Activated CD4-positive, alpha-beta memory T cell treated with anti-CD3 and anti-CD28 coated beads, Interleukin-2, amount 10 ng/mL, durations not matched to agents 7 days and 5 days (primary cell): Measurements from ENCODE around the gene ZNF860. TPM values are rescaled to one million over a fixed set of nuclear protein-coding genes. Genes with fewer than 3 reads are reported as not detected.
"Not testable (repeated sequence)": the region's sequence is repeated elsewhere in the genome, so short reads cannot be mapped to it uniquely, and the experiment has no call there.

Source experiments
- CTCF ChIA-PET: fragments of 350-600 bp; sonication (Branson Sonifier 250); formaldehyde crosslinking; loops from one replicate; lab custom pipeline; 2021; ENCODE audit warnings: antibody characterized with exemption, inconsistent platforms; lab: Charles Lee
- POLR2A ChIA-PET: fragments of 350-600 bp; sonication (Branson Sonifier 250); formaldehyde crosslinking; loops from one replicate; lab custom pipeline; 2021; ENCODE audit warnings: antibody characterized with exemption; lab: Charles Lee
- DNase-seq: peaks from one replicate; pipeline ENCODE4 v3.0.0-alpha.2; 2020
- H3K27ac Mint-ChIP-seq: one replicate; pipeline ENCODE4 v1.8.0; 2021; ENCODE audit warnings: mild to moderate bottlenecking, mixed read lengths
- H3K27me3 Mint-ChIP-seq: one replicate; pipeline ENCODE4 v1.8.0; 2021; ENCODE audit warnings: mixed read lengths
- H3K36me3 Mint-ChIP-seq: one replicate; pipeline ENCODE4 v1.8.0; 2021; ENCODE audit warnings: low read depth, mixed read lengths
- H3K4me1 Mint-ChIP-seq: one replicate; pipeline ENCODE4 v1.8.0; 2021; ENCODE audit warnings: mixed read lengths
- H3K4me3 Mint-ChIP-seq: one replicate; pipeline ENCODE4 v1.8.0; 2021; ENCODE audit warnings: mild to moderate bottlenecking, mixed read lengths
- H3K9me3 Mint-ChIP-seq: one replicate; pipeline ENCODE4 v1.8.0; 2021; ENCODE audit warnings: mixed read lengths
- total RNA-seq, 2 experiments: library from RNA; stranded (reverse); gene quantifications; one replicate each; pipeline ENCODE4 v1.2.3, GENCODE V29; 2021

ZNF860 gene
- total RNA-seq, 2 experiments from 2014 or later: 0.08 to 0.13 TPM

DNA sequence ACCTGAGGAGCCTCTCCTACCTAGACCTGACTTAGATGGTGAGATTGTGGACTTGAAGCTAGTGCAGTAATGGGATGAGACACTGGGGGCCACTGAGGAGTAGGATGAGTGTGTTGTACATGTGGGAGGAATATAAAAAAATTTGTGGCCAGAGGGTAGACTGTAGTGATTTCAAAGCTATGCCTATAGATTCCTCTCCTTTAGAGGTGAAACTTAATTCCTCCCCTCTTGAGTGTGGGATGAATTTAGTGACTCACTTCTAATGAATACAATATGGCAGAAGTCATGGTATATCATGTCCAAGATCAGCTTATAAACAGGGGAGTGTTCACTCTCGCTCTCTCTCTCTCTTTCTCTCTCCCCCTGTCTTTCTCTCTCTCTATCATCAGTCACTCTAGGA lies 6.7 kb downstream of the ZNF860 start:
- no peak for DNase-seq
- Mint-ChIP-seq H3K9me3 (peaks cover 12% of the 10 kb centered on the region), H3K4me3 (no peak overlapping the region), H3K36me3 (no peaks in the 10 kb centered on the region), H3K4me1 (no peaks in the 10 kb centered on the region), H3K27ac (no peak overlapping the region), H3K27me3 (no peaks in the 10 kb centered on the region)
- POLR2A ChIA-PET: no interaction called here
- CTCF ChIA-PET: interaction anchor here (1.0 kb wide), 1 partner anchor 9 kb away, joined by 3 read pairs; no protein-coding TSS in a partner anchor

DNA sequence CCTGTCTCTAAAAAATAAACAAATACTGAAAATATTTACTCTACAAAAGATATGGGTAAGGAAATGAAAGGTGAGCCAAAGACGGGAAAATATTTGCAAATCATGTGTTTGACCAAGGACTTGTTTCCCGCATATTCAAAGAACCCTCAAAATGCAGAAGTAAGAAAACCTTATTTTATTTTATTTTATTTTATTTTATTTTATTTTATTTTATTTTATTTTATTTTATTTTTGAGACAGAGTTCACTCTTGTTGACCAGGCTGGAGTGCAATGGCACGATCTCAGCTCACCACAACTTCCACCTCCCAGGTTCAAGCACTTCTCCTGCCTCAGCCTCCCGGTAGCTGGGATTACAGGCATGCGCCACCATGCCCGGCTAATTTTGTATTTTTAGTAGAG lies 11.4 kb downstream of the ZNF860 start:
- H3K9me3 Mint-ChIP-seq: peaks cover 17% of the 10 kb centered on the region
- POLR2A ChIA-PET, DNase-seq, H3K27me3 Mint-ChIP-seq, CTCF ChIA-PET, H3K4me3 Mint-ChIP-seq, H3K36me3 Mint-ChIP-seq, H3K4me1 Mint-ChIP-seq, H3K27ac Mint-ChIP-seq: not testable (repeated sequence)

DNA sequence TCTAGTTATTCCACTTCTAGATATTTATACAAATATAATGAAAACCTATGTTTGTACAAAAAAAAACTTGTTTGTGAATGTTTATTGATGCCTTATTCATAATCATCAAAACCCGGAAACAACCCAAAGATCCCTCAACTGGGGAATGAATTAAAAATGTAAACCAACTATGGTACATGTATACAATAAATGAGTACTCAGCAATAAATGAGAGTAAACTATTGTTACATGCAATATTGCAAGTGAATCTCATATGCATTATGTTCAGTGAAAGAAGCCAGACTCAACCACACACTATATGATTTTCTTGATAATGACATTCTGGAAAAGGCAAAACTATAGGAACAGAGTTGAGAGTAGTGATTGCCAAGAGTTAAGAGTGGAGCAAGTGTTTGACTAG lies 12.3 kb downstream of the ZNF860 start:
- Mint-ChIP-seq H3K36me3 (peaks cover 2% of the 10 kb centered on the region), H3K27ac (no peak overlapping the region), H3K4me1 (peaks cover 7% of the 10 kb centered on the region), H3K9me3 (peaks cover 17% of the 10 kb centered on the region), H3K27me3 (peaks cover 4% of the 10 kb centered on the region), H3K4me3 (no peak overlapping the region)
- ChIA-PET POLR2A (no interaction called here), CTCF (no interaction called here)
- DNase-seq: no peak

DNA sequence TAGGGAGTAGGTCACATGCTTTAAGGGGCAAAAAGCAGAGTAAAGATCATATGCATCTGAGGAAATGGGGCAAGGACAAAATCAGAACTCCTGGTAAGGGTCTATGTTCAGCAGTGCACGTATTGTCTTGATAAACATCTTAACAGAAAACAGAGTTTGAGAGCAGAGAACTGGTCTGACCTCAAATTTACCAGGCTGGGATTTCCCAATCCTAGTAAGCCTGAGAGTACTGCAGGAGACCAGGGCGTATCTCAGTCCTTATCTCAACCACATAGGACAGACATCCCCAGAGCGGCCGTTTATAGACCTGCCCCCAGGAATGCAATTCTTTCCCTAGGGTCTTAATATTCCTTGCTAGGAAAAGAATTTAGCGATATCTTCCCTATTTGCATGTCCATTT lies 13.5 kb downstream of the ZNF860 start:
- H3K4me3 Mint-ChIP-seq, POLR2A ChIA-PET, H3K27me3 Mint-ChIP-seq, H3K36me3 Mint-ChIP-seq, DNase-seq, H3K27ac Mint-ChIP-seq, CTCF ChIA-PET: not testable (repeated sequence)
- peaks cover 18% of the 10 kb centered on the region for H3K9me3 Mint-ChIP-seq
- peaks cover 12% of the 10 kb centered on the region for H3K4me1 Mint-ChIP-seq

DNA sequence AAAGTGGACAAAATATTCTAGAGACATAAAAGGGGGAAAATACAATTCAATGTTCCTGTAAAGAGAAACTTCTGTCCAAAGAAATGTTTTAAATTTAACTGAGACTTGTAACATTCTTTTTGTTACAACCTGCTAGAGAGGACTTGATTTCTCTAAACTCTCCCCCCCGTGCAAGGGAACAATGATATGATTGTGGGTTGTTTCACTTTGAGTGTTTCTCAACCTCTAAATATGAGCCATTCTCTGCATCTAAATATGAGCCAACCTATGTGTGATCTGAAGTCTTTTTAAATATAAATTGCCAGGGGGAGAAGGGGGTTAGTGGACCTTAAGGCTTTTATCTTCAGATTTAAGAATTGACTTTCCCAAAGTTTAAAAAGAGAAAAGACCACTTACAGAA lies 14.6 kb downstream of the ZNF860 start:
- CTCF ChIA-PET: no interaction called here
- peaks cover 4% of the 10 kb centered on the region for H3K36me3 Mint-ChIP-seq
- POLR2A ChIA-PET: no interaction called here
- no peak for DNase-seq
- H3K4me1 Mint-ChIP-seq: peaks cover 14% of the 10 kb centered on the region
- H3K9me3 Mint-ChIP-seq: peaks cover 18% of the 10 kb centered on the region
- H3K27me3 Mint-ChIP-seq: peaks cover 4% of the 10 kb centered on the region
- H3K4me3 Mint-ChIP-seq: no peak overlapping the region
- no peak overlapping the region for H3K27ac Mint-ChIP-seq

DNA sequence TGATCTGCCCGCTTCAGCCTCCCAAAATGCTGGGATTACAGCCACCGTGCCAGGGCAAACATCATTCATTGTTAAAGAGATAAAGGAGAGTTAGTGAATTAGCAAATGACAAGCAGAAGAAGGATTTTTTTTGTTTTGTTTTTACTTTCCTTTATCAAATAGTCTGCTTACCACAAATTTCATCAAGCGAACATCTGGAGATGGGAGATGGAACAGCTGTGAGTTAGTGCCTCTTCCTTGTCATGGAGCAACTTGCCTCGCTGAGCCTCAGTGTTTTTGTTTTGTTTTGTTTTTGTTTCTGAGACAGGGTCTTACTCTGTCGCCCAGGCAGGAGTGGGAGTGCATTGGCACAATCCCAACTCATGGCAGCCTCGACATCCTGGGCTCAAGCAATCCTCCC lies 15.9 kb downstream of the ZNF860 start:
- H3K4me3 Mint-ChIP-seq: no peak overlapping the region
- no peak overlapping the region for H3K27ac Mint-ChIP-seq
- peaks cover 6% of the 10 kb centered on the region for H3K27me3 Mint-ChIP-seq
- H3K9me3 Mint-ChIP-seq: peaks cover 13% of the 10 kb centered on the region
- POLR2A ChIA-PET: no interaction called here
- H3K36me3 Mint-ChIP-seq: peaks cover 4% of the 10 kb centered on the region
- CTCF ChIA-PET: interaction anchor here (1.1 kb wide), 1 partner anchor 9 kb away, joined by 3 read pairs; no protein-coding TSS in a partner anchor
- DNase-seq: no peak
- H3K4me1 Mint-ChIP-seq: peaks cover 14% of the 10 kb centered on the region

DNA sequence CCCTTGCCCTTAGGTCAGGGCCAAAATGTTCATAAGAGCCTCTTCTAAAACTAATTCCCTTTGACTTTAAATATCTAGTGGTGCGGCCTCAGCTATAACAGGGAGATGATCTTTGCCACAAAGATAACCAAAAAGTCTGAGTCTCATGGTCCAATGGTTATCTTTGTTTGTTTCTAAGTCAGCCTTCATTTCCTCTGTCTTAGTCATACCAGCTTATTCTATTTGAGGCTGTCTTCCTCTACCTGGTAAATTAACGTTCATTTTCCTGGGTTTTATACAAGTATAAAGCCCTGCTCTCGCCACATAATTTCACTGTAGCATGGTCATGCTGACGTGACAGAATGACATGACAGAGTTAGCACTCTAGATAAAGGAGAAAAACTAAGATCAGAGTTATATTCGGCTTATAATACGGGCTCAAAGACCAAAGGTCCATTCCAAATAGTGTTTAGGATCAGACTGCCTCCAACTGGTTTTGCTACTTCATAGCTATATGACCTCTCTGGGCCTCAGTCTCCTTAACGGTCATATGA lies 18.4 kb downstream of the ZNF860 start:
- Mint-ChIP-seq H3K9me3 (peaks cover 6% of the 10 kb centered on the region), H3K27ac (no peak overlapping the region), H3K27me3 (peaks cover 18% of the 10 kb centered on the region), H3K4me3 (no peak overlapping the region), H3K36me3 (peaks cover 2% of the 10 kb centered on the region), H3K4me1 (peaks cover 14% of the 10 kb centered on the region)
- ChIA-PET POLR2A (no interaction called here), CTCF (no interaction called here)
- DNase-seq: no peak

DNA sequence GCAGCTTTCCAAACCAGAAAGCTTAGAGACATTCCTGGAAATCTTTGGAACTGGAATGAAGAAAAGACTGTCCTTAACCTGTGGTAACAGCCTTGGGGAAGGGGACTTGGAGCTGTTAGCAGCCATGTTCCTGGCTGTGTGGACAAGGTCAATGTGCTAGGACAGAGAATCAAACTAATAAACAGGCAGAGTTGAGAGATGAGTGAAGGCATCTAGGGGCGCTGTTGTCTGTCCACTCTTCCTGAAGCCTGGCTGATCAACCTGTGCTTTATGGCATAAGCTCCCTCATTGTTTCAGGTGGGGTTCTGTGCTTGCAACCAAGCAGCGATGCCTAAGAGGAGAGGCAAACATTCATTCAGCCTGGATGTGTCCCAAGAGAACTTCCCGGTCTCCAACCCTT lies 19.3 kb downstream of the ZNF860 start:
- DNase-seq: no peak
- CTCF ChIA-PET: no interaction called here
- Mint-ChIP-seq H3K4me1 (peaks cover 11% of the 10 kb centered on the region), H3K9me3 (peaks cover 4% of the 10 kb centered on the region), H3K36me3 (peaks cover 2% of the 10 kb centered on the region), H3K4me3 (no peak overlapping the region), H3K27me3 (peaks cover 19% of the 10 kb centered on the region), H3K27ac (no peak overlapping the region)
- POLR2A ChIA-PET: no interaction called here

DNA sequence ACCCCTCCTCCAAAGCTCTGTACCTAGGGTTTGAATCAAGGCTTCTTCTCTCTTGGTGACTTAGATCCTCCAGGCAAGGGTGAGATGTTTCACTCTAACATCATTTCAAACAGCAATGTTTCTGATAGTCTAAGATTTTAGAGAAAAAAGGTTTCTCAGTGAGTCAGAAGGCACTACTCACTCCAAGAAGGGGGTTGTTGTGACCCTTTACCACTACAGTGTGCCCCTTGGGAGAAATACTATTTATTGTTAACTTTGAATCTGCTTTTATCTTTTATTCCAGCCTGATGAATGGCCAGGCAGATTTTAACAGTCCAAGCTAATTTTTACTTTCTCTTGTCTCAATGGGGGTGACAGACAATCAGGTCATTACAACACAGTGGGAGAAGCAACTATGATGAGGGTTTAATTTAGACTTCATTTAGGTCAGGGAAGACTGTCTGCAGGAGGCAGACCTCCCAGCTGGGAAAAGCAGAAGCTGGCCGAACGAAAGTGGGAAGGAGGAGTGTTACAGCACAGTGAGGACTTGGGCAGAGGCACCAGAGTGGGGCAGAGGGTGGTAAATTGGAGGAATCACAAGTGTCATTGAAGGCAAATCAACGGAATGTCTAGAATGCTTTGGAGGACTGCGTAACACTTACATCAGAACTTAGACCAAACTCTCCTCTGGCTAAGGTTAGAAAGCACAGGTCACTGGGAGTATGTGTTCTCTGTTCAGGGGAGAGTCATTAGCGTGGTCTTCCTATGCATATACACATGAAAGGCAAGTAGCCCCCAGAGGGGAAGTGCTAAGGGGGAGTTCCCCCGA lies 21.2 kb downstream of the ZNF860 start:
- Mint-ChIP-seq H3K36me3 (peaks cover 2% of the 10 kb centered on the region), H3K27ac (no peak overlapping the region), H3K4me1 (peaks cover 7% of the 10 kb centered on the region), H3K27me3 (peaks cover 21% of the 10 kb centered on the region), H3K9me3 (peaks cover 2% of the 10 kb centered on the region), H3K4me3 (no peak overlapping the region)
- no peak for DNase-seq
- ChIA-PET CTCF (no interaction called here), POLR2A (no interaction called here)

DNA sequence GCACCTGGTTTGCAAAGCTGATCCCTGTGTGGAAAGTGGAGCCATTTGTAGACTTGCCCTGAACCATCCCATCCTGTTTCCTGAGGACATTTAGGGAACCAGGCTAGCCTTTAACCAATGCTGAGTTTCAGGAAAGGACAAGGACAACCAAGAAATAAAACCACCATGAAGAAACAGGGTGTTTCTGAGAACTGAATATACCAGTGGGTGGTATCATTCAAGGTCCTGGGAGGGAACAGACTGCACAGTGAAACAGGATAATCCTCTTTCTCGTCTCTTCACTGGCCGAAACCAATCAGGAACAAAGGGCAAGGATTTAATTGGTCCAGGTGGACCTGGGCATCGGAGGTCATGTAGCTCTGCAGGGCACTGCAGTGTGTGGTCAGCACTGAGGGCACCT lies 21.8 kb downstream of the ZNF860 start:
- H3K4me1 Mint-ChIP-seq: peaks cover 7% of the 10 kb centered on the region
- POLR2A ChIA-PET: no interaction called here
- H3K4me3 Mint-ChIP-seq: no peak overlapping the region
- no peak overlapping the region for H3K27ac Mint-ChIP-seq
- H3K27me3 Mint-ChIP-seq: peaks cover 21% of the 10 kb centered on the region
- H3K9me3 Mint-ChIP-seq: peaks cover 2% of the 10 kb centered on the region
- peaks cover 2% of the 10 kb centered on the region for H3K36me3 Mint-ChIP-seq
- DNase-seq: no peak
- CTCF ChIA-PET: no interaction called here

DNA sequence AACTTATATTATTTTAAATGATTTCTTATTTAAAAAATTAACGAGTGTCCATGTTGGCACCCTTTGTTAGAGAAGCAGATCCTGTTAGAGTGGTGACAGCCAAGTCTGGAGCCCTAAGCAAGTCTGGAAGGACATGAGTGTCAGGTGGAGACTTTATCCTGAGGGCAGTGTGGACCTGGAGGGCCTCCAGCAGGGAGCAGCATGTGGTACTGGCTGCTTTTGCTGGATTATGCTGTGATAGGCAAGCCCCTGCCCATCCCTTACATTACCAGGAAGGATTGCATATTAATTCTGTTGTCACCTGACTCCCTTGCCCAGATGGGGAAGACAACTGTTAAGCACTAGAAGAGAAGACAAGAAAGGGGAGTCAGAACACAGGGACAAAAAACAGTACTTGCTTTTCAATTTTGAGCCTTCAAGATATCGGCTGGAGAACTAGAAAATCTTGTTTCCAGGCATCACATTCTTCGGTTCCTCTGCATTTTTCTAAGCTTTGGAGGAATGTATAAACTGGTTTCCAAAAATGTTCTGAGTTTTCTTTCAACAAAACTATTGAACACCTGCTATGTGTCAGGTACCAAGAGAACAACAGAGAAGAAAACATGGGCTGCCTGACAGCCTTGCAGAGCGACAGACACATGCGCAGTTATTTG lies 22.7 kb downstream of the ZNF860 start:
- ChIA-PET POLR2A (no interaction called here), CTCF (no interaction called here)
- peaks cover 2% of the 10 kb centered on the region for H3K36me3 Mint-ChIP-seq
- no peak for DNase-seq
- H3K9me3 Mint-ChIP-seq: no peaks in the 10 kb centered on the region
- no peak overlapping the region for H3K27ac Mint-ChIP-seq
- H3K27me3 Mint-ChIP-seq: peaks cover 21% of the 10 kb centered on the region
- H3K4me3 Mint-ChIP-seq: no peak overlapping the region
- H3K4me1 Mint-ChIP-seq: peaks cover 7% of the 10 kb centered on the region

DNA sequence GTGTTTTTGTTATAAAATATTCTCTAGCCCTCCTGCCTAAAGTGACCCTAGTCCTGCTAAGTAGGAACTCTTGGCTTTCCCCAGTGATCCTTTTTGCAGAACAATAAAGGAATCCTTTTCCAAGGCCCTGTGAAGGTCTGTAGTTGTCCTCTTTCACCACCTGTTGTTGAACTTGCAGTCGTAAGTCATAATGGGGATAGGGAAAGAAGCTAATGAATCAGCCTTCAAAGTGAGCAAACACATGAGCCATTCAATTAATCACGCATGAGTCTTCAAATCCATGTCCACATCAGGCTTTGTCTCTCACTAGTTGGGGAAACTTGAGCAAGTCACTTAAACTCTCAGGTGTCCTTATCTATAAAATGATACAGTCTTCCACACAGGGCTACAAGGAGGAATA lies 27.6 kb downstream of the ZNF860 start:
- Mint-ChIP-seq H3K4me3 (no peak overlapping the region), H3K36me3 (no peaks in the 10 kb centered on the region), H3K27me3 (peaks cover 20% of the 10 kb centered on the region), H3K27ac (no peak overlapping the region), H3K9me3 (no peaks in the 10 kb centered on the region), H3K4me1 (no peaks in the 10 kb centered on the region)
- DNase-seq: no peak
- ChIA-PET CTCF (interaction anchor here (1.2 kb wide), 1 partner anchor 136 kb away, joined by 3 read pairs; no protein-coding TSS in a partner anchor), POLR2A (no interaction called here)

DNA sequence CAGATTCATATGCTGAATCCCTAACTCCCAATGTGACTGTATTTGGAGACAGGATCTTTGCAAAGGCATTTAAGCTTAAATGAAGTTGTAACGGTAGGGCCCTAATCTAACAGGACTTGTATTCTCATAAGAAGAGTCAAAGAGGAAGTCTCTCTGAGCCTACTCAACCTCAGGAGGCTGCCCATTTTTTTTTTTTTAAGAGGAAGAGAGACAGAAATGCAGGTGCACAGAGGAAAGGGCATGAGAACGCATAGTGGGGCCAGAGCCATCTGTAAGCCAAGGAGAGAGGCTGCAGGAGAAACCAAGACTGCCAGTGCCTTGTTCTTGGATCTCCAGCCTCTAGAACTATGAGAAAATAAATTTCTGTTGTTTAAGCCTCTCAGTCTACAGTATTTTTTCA lies 28.4 kb downstream of the ZNF860 start:
- Mint-ChIP-seq H3K27ac (no peak overlapping the region), H3K36me3 (no peaks in the 10 kb centered on the region), H3K4me3 (no peak overlapping the region), H3K9me3 (no peaks in the 10 kb centered on the region), H3K4me1 (no peaks in the 10 kb centered on the region), H3K27me3 (peaks cover 21% of the 10 kb centered on the region)
- DNase-seq: no peak
- ChIA-PET POLR2A (no interaction called here), CTCF (interaction anchor here (1.2 kb wide), 1 partner anchor 135 kb away, joined by 3 read pairs; no protein-coding TSS in a partner anchor)
